Neutrophil (primary cell): ENCODE data around the gene DUOXA1.
A peak's percentile ranks its signal among the peaks of the same experiment; 100 is the strongest.

Source experiments
- H3K27ac ChIP-seq: fragments of 200-600 bp; sonication (generic); 2 replicates; pipeline ENCODE4 v1.5.1; 2016; ENCODE audit warnings: mild to moderate bottlenecking, moderate library complexity
- H3K27me3 ChIP-seq: fragments of 200-600 bp; sonication (generic); 2 replicates; pipeline ENCODE4 v1.6.0; 2016; ENCODE audit warnings: mild to moderate bottlenecking
- H3K36me3 ChIP-seq: fragments of 200-600 bp; sonication (generic); 2 replicates; pipeline ENCODE4 v1.5.1; 2017
- H3K4me1 ChIP-seq, 2 experiments: fragments of 200-600 bp in 1 of 2; sonication (generic) in 1 of 2; 1 replicate in 1 of 2; 2 replicates in 1 of 2; pipeline versions ENCODE4 v1.5.1 to v1.6.1; 2013 to 2016; ENCODE audit warnings: low read depth in 1 of 2, low read length in 1 of 2, mild to moderate bottlenecking in 1 of 2, moderate library complexity in 1 of 2; ENCODE audit not compliant: control insufficient read depth in 1 of 2, insufficient read depth in 1 of 2
- H3K4me3 ChIP-seq, 2 experiments: fragments of 200-600 bp in 1 of 2; sonication (generic) in 1 of 2; 1 replicate in 1 of 2; 2 replicates in 1 of 2; pipeline ENCODE4 v1.5.1; 2013 to 2016; ENCODE audit warnings: low read depth in 1 of 2, low read length in 1 of 2, mild to moderate bottlenecking in 1 of 2, moderate library complexity in 1 of 2
- H3K9me3 ChIP-seq: fragments of 200-600 bp; sonication (generic); 2 replicates; pipeline ENCODE4 v1.5.1; 2016
- CTCF ChIP-seq: fragments of 200-600 bp; sonication (generic); IDR thresholded peaks from 2 replicates; pipeline ENCODE4 v1.5.1; 2016; ENCODE audit warnings: antibody characterized with exemption

DUOXA1 gene

GRCh38 chr15:45117308-45118130, 12.2 kb downstream of the DUOXA1 start:
- Histone ChIP-seq H3K4me1 (peaks cover 12 to 25% of the 10 kb centered on the region in 2 experiments), H3K27me3 (peaks cover 97% of the 10 kb centered on the region), H3K36me3 (no peaks in the 10 kb centered on the region), H3K27ac (no peak overlapping the region), H3K9me3 (no peaks in the 10 kb centered on the region), H3K4me3 (peak overlapping the region; percentile 28 to 33)
- no peak for TF ChIP-seq CTCF

GRCh38 chr15:45116482-45117307, 13.0 kb downstream of the DUOXA1 start:
- no peaks in the 10 kb centered on the region for H3K36me3 ChIP-seq
- no peak overlapping the region for H3K4me3 ChIP-seq

GRCh38 chr15:45116006-45116481, 13.6 kb downstream of the DUOXA1 start:
- H3K27ac ChIP-seq: no peak overlapping the region
- TF ChIP-seq CTCF: no peak
- H3K36me3 ChIP-seq: no peaks in the 10 kb centered on the region
- no peak overlapping the region for H3K4me3 ChIP-seq
- H3K4me1 ChIP-seq: peaks cover 17 to 33% of the 10 kb centered on the region in 2 experiments
- H3K27me3 ChIP-seq: peaks cover 96% of the 10 kb centered on the region
- no peaks in the 10 kb centered on the region for H3K9me3 ChIP-seq

More at GRCh38 chr15:45116482-45117307, 13.0 kb downstream of the DUOXA1 start:
- Histone ChIP-seq H3K9me3 (no peaks in the 10 kb centered on the region), H3K27ac (no peak overlapping the region), H3K4me1 (peaks cover 17 to 33% of the 10 kb centered on the region in 2 experiments), H3K27me3 (peaks cover 97% of the 10 kb centered on the region)
- TF ChIP-seq CTCF: no peak

GRCh38 chr15:45115312-45115820, 14.3 kb downstream of the DUOXA1 start:
- no peak for TF ChIP-seq CTCF
- H3K4me3 ChIP-seq: no peak overlapping the region
- H3K27ac ChIP-seq: no peak overlapping the region
- no peaks in the 10 kb centered on the region for H3K36me3 ChIP-seq
- no peaks in the 10 kb centered on the region for H3K9me3 ChIP-seq
- peaks cover 95% of the 10 kb centered on the region for H3K27me3 ChIP-seq
- peaks cover 17 to 33% of the 10 kb centered on the region in 2 experiments for H3K4me1 ChIP-seq

GRCh38 chr15:45114751-45115085, 15.0 kb downstream of the DUOXA1 start:
- H3K4me1 ChIP-seq: peaks cover 17 to 33% of the 10 kb centered on the region in 2 experiments
- H3K9me3 ChIP-seq: no peaks in the 10 kb centered on the region
- no peak for TF ChIP-seq CTCF

More at GRCh38 chr15:45114751-45115085, 15.0 kb downstream of the DUOXA1 start:
- Histone ChIP-seq H3K4me3 (no peak overlapping the region), H3K27ac (no peak overlapping the region), H3K36me3 (no peaks in the 10 kb centered on the region), H3K27me3 (peaks cover 95% of the 10 kb centered on the region)
